NB4 (cell line): ENCODE measurements around the gene PFN3.

ENCODE experiments used
- DNase-seq: peaks from one replicate; pipeline ENCODE4 v3.0.0; 2010; ENCODE audit warnings: low read depth
- H3K4me3 ChIP-seq: one replicate; pipeline ENCODE4 v1.5.1; 2011; ENCODE audit warnings: mild to moderate bottlenecking, low read depth, low read length, moderate library complexity
- CTCF ChIP-seq: IDR thresholded peaks from one replicate; pipeline ENCODE4 v1.5.1; 2012; ENCODE audit warnings: low read depth, low read length
- MAX ChIP-seq: IDR thresholded peaks from 2 replicates; pipeline ENCODE4 v1.6.1; 2011; ENCODE audit warnings: low read depth, low read length
- MYC ChIP-seq: IDR thresholded peaks from 2 replicates; pipeline ENCODE4 v1.6.1; 2011; ENCODE audit warnings: low read depth, low read length
- POLR2A ChIP-seq: IDR thresholded peaks from 2 replicates; pipeline ENCODE4 v1.6.1; 2011; ENCODE audit warnings: mild to moderate bottlenecking; ENCODE audit not compliant: insufficient read length; ENCODE audit errors: extremely low read depth

PFN3 gene

GRCh38 chr5:177359860-177360259, 40.6 kb downstream of the PFN3 start:
- H3K4me3 ChIP-seq = no peak overlapping the region
- DNase-seq = no peak
- TF ChIP-seq MYC = no peak
- TF ChIP-seq CTCF = no peak
- no peak for TF ChIP-seq MAX
- no peak for TF ChIP-seq POLR2A

- no peak for DNase-seq
- TF ChIP-seq POLR2A (no peak), CTCF (no peak), MYC (no peak), MAX (no peak)
- no peak overlapping the region for H3K4me3 ChIP-seq
These were observed 41.0 kb downstream of the PFN3 start for GRCh38 chr5:177359451-177359851.

- DNase-seq = no peak
- TF ChIP-seq MYC = no peak
- TF ChIP-seq POLR2A = no peak
- TF ChIP-seq CTCF = no peak
- no peak for TF ChIP-seq MAX
- peak overlapping the region; percentile 81 for H3K4me3 ChIP-seq
These were observed 42.1 kb downstream of the PFN3 start for GRCh38 chr5:177358370-177358819.

GRCh38 chr5:177357459-177358351, 42.8 kb downstream of the PFN3 start, which contains the start of gene RGS14:
RGS14 (plus strand) TSS chr5:177357924; CDS start chr5:177358025, 101 bp downstream.
- peak within 1 kb of the TSS; percentile 81 for H3K4me3 ChIP-seq
- peak; percentile 91 for DNase-seq
- TF ChIP-seq POLR2A = peak; percentile 59
- no peak for TF ChIP-seq CTCF
- peak; percentile 86 for TF ChIP-seq MYC
- TF ChIP-seq MAX = peak; percentile 61

GRCh38 chr5:177357146-177357458, 43.4 kb downstream of the PFN3 start:
- TF ChIP-seq POLR2A (no peak), MYC (no peak), MAX (no peak; the same call in 1 of the 2 replicates), CTCF (no peak)
- no peak for DNase-seq
- peak overlapping the region; percentile 81 for H3K4me3 ChIP-seq
